Loucy (cell line): ENCODE results near the gene DOC2B.

ENCODE experiments used
- CTCF ChIP-seq: fragments of 200-600 bp; sonication (generic); conservative IDR thresholded peaks from 2 replicates; pipeline ENCODE4 v1.5.1; 2014; ENCODE audit warnings: mild to moderate bottlenecking, antibody characterized with exemption, low read length
- EZH2phosphoT487 ChIP-seq: fragments of 200-600 bp; IDR thresholded peaks from 2 replicates; pipeline ENCODE4 v1.6.1; 2018; ENCODE audit warnings: antibody characterized with exemption, mild to moderate bottlenecking, moderate library complexity, borderline replicate concordance

DNA sequence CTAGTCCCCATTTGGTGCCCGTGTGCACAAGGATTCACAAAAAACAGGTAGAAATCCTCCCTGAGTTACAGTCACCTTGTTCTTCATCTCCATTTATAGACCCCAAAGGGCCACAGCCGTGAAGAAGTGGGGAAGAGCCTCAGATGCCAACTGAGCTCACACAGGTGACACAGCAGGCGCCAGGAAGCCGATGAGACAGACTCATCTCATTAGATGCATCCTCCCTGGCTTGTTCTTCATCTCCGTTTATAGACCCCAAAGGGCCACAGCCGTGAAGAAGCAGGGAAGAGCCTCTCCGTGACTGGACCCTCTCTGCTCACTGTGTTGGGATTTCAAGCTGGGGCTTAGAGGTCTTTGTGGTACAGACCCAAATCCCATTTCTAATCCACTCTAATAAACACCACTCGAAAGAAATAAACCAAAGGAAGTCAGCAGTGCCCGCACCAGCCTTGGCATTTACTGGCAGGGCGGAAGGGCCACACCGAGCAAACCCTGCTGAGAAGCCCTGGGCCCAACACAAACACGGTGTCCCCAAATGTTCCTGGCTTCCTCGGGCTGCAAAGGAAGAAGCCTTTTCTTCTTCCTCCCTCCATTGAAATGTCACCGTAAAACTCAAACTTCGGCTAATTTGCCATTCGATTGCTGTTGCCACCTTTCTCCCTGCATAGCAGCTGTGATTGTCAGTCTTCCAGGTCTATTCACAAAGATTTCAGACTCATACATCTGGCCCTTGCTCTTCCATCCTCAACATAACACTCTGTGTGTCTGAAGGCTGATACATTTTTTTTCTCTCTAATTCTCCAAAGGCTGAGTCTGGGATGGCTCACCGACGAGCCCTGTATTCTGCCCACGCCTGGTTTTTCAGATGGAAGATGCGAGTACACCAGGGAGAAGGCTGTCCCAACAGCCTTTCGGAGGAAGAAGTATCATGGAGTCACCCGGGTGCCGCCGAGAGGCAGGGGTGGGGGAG is 44.9 kb upstream of the DOC2B start:
- TF ChIP-seq CTCF (no peak), EZH2phosphoT487 (no peak)
